OCI-M1 (cell line): ENCODE data around the gene HSPB2.

Source experiments
- DNase-seq: peaks from one replicate; lab custom pipeline; 2025; lab: John Stamatoyannopoulos, UW

HSPB2 gene

GRCh38 chr11:111938687-111939160 is 26.2 kb downstream of the HSPB2 start:
- peak; percentile 91 for DNase-seq

GRCh38 chr11:111939836-111940604 is 27.5 kb downstream of the HSPB2 start:
- DNase-seq: no peak

GRCh38 chr11:111941963-111942362 is 29.4 kb downstream of the HSPB2 start:
- no peak for DNase-seq

- DNase-seq: no peak
Measured at GRCh38 chr11:111942829-111943228, 30.3 kb downstream of the HSPB2 start.

GRCh38 chr11:111944139-111944538 is 31.6 kb downstream of the HSPB2 start:
- DNase-seq: no peak

GRCh38 chr11:111944651-111945051 is 32.1 kb downstream of the HSPB2 start:
- no peak for DNase-seq

- no peak for DNase-seq
Measured at GRCh38 chr11:111945198-111945597, 32.7 kb downstream of the HSPB2 start.

- DNase-seq: no peak
Measured at GRCh38 chr11:111946499-111946898, 34.0 kb downstream of the HSPB2 start.

GRCh38 chr11:111947143-111947542 is 34.6 kb downstream of the HSPB2 start:
- DNase-seq: no peak

- no peak for DNase-seq
Measured at GRCh38 chr11:111949519-111950426, 37.2 kb downstream of the HSPB2 start.

- no peak for DNase-seq
Measured at GRCh38 chr11:111951565-111951964, 39.0 kb downstream of the HSPB2 start.

- no peak for DNase-seq
Measured at GRCh38 chr11:111954154-111954553, 41.6 kb downstream of the HSPB2 start.

- no peak for DNase-seq
Measured at GRCh38 chr11:111957663-111958444, 45.3 kb downstream of the HSPB2 start.

GRCh38 chr11:111960916-111961315 is 48.4 kb downstream of the HSPB2 start:
- DNase-seq: no peak

- DNase-seq: no peak
Measured at GRCh38 chr11:111961389-111962300, 49.1 kb downstream of the HSPB2 start.
